SK-MEL-5 (cell line): ENCODE data around the gene RNF168. TPM values are rescaled to one million over a fixed set of nuclear protein-coding genes. Genes with fewer than 3 reads are reported as not detected.
"Not testable (repeated sequence)": the region's sequence is repeated elsewhere in the genome, so short reads cannot be mapped to it uniquely, and the experiment has no call there.

Experiments used
- DNase-seq: peaks from one replicate; pipeline ENCODE4 v3.0.0-alpha.2; 2016; ENCODE audit warnings: low read depth, low spot score
- in situ Hi-C: cut with HindIII; loops from 2 replicates; pipeline ENCODE4 v1.10.0; 2016; ENCODE audit warnings: low sequenced_read_pairs, high pct_unique_total_duplicates, low pct_unique_long_range_greater_than_20kb
- small RNA-seq, 2 experiments: library from RNA; depleted of rRNA; stranded (forward); fragments of <200 nt; gene quantifications; one replicate each; pipeline ENCODE3, GENCODE V24; 2014
- total RNA-seq: library from RNA; depleted of rRNA; stranded (reverse); fragments of >200 nt; shearing (Covaris generic); gene quantifications from 2 replicates; pipeline ENCODE4 v1.2.3, GENCODE V29; 2014; rRNA removed

The RNF168 gene
- total RNA-seq, 1 experiment from 2014 or later, result 7.1 TPM

DNA sequence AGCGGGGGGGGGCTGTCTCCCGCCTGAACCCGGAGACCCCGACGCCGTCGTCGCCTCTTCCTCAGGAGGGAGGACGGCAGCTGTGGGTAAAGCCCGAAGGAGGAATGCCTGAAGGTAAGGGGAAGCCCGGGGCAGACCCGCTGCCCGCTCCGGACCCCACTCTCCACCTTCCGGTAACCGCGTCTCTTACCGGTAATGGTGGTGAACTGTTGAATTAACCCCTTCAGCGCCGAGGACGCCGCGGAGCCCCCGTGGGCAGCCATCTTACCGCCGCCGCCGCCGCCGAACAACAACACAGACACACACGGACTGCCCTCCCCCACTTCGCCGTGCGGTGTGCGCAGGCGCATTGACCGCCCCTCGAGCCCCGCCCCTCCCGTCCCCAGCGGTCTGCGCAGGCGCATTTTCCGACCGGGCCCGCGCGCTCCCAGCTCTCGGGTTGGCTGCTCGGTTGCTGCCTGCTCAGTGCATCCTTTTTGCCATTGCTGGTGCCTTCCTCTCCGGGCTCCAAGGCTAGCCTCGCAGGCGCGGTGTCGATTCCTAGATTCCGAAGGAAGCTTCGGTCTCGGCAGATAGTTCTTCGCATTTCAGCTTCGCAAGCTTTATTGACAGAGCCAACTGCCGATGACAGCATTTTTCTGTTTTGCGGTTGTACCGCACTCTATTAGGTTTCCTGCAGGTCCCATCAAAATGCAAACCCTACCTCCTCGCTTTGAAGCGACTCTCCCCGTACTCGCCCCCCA is 71.3 kb downstream of the RNF168 start, which contains the start of gene UBXN7:
Gene UBXN7, minus strand, starts transcription at position 291 of the 743 bp plus-strand sequence. Its CDS starts 28 bp downstream, at position 263.
- peak; percentile 93 for DNase-seq
- in situ Hi-C loops, result no loop called here

DNA sequence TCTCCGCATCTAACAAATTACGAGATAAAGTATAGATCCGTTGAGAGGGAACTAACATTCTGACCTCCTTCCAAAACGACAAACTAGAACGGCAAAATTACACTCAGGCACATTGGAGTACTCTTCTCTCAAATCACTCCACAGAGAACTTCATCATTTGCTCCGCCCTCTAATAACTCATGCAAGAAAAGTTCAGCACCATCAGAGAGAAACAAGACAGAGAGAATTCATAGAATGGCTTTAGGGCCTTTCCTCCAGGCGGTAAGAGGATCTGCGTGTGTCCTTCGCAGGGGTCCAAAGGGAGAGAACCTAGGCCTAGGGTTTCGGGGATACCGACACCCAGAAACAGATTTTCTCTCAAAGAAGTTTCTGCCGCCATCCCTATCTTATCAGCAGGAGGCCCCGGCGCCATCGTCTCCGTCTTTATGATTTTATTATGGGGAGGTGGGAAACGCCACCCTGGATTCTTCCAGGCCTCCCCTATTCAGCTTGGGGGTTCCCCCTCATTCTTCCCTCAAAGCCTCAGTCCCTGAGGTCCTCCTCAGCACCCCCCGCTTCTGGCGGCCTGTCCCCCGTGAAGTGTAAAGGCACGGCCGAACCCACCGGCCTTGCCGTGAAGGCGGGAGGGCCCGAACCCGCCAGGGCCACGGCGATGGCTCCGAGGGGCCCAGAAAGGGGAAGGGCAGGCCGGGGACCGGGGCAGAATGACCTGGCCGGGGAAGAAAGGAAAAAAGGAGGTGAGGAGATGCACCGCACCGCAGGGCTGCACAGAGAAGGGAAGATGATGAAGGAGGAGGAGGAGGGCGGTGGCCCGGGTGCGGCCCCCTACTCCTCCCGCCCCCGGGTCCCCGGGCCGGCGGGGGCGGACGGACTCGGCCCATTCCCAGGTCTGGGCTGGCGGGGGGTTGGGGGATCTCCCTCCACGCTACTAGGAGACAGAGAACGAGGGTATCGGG is 72.1 kb downstream of the RNF168 start:
- DNase-seq, result peak; percentile 49
- in situ Hi-C loops, result no loop called here

DNA sequence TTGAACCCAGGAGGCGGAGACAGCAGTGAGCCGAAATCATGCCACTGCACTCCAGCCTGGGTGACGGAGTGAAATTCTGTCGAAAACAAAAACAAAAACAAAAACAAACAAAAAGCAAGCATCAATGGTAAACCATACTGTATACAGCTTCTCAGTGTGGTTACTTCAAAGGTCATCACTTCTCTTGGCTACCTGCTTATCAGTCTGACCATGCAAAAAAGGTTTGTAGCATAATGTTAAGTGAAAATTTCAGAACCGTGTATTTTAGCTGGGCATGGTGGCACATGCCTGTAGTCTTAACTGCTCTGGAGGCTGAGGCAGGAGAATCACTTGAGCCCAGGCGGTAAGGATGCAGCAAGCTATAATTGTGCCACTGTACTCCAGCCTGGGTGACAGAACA is 75.5 kb downstream of the RNF168 start:
- DNase-seq, result no peak
- in situ Hi-C loops, result no loop called here

DNA sequence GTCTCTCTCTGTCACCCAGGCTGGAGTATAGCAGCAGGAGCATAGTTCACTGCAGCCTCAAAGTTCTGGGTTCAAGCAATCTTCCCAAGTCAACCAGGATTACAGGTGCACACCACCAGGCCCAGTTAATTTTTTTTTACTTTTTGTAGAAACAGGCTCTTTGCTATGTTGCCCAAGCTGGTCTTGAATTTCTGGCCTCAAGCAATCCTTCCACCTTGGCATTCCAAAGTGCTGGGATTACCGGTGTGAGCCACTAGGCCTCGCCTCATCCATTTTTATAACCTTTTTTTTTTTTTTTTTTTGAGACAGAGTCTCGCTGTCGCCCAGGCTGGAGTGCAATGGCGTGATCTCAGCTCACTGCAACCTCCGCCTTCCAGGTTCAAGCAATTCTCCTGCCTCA is 79.1 kb downstream of the RNF168 start:
- in situ Hi-C loops, result not testable (repeated sequence)

DNA sequence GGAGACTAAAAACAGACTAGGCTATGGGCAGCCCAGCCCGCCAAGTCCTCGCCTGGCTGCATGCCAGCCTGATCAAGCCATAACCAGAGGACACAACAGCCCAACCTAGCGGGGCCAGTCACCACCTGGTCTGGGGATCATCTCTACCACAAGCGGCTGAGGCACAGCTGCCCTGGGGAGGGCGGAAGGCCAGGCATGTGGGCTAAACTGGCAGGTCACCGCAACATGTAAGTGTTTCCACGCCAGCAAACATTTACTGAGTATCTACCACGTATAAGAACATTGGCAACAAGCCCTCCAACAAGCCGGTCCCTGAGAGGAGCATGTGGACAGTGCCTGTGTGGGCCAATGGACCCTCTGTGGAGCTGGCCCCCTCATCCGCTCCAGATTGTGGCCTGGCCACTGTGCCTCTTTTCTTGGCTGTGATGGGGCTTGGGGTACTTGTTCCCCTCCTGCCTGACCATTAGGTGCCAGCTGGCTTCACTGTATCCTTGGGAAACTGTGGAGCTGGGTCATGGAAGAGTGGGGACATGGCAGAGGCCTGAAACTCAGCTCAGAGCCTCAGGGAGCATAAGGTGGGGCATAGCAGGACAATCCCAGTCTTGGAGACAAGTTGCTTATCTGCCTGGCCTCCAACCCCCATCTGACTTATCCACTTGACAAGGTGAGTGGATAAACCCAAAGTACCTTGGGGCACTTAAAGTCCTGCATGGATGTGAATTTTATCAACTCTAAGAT is 80.4 kb downstream of the RNF168 start:
- in situ Hi-C loops, result no loop called here
- DNase-seq, result no peak

More for the DNA sequence above, 79.1 kb downstream of the RNF168 start:
- not testable (repeated sequence) for DNase-seq

DNA sequence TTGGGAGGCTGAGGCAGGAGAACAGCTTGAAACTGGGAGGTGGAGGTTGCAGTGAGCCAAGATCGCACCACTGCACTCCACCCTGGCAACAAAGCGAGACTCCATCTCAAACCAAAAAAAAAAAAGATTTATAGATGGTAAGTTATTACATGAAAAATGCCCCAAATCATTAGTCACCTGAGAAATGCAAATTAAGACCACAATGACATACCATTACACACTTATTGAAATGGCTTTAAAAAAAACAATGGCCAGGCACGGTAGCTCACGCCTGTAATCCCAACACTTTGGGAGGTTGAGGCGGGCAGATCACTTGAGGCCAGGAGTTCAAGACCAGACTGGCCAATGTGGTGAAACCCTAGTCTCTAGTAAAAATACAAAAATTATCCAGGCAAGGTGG is 81.9 kb downstream of the RNF168 start:
- in situ Hi-C loops, DNase-seq: not testable (repeated sequence)

DNA sequence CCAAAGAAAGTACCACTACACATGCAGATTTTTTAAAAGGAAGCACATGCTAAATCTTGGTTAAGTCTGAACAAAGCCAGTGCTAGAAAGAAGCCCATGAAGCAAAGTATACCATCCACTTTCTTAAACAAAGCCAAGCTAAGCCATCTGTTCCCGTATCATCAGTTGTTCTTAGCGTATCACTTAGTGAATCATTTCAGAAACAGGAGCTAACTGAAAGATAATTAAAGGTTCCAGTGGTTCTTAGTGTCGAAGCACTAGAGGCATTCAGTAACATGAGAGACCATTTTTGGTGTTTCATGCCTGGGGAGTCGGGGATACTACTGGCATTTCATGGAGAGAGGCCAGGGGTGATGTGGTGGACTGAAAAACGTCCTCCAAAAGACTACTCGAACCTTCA is 84.2 kb downstream of the RNF168 start:
- in situ Hi-C loops, result no loop called here
- DNase-seq, result no peak

Small RNA genes lying within 50 kb of the gene (small RNA-seq; reads per million reads assigned to genes)
- gene AC083822.1 (0 reads per million in 2 experiments), gene AC117490.1 (0 reads per million in 2 experiments), gene RPS29P3 (0.02 to 0.14 reads per million in 2 experiments)

Other genes with a start within 250 kb of the RNF168 start
- 34.2 and 34.4 TPM in 2 replicates for gene PCYT1A, start 216.0 kb downstream of the RNF168 start, total RNA-seq
- 1.0 and 2.5 TPM in 2 replicates for gene DYNLT2B, start 185.5 kb downstream of the RNF168 start, total RNA-seq
- gene TM4SF19, start 165.4 kb downstream of the RNF168 start, total RNA-seq, result 0.80 and 4.0 TPM in 2 replicates
- gene UBXN7, start 71.3 kb downstream of the RNF168 start, total RNA-seq, result 10.0 and 13.3 TPM in 2 replicates
- not detected in 2 replicates for gene SMCO1, start 11.6 kb upstream of the RNF168 start, total RNA-seq
- 6.6 and 7.1 TPM in 2 replicates for gene WDR53, start 64.8 kb upstream of the RNF168 start, total RNA-seq
- gene FBXO45, start 64.9 kb upstream of the RNF168 start, total RNA-seq, result 14.0 and 15.8 TPM in 2 replicates
- gene NRROS, start 135.9 kb upstream of the RNF168 start, total RNA-seq, result 3.2 and 6.2 TPM in 2 replicates
- 4.5 and 6.7 TPM in 2 replicates for gene CEP19, start 208.5 kb upstream of the RNF168 start, total RNA-seq
- gene PIGX, start 208.6 kb upstream of the RNF168 start, total RNA-seq, result 51.5 and 58.9 TPM in 2 replicates
- 26.7 and 30.8 TPM in 2 replicates for gene PAK2, start 236.1 kb upstream of the RNF168 start, total RNA-seq